ENCODE results near the gene CPT2.

Gene CPT2

GRCh38 chr1:53196485-53197290 lies at the start of gene CPT2:
CPT2 (plus strand) TSS chr1:53196824; CDS start chr1:53196944, 120 bp downstream.
- peak; percentile 94 for DNase-seq (ENCODE audit: low spot score)

- DNase-seq (ENCODE audit: low spot score) = no peak
Observed at GRCh38 chr1:53147174-53147573, 49.5 kb upstream of the CPT2 start.

GRCh38 chr1:53148123-53148522 lies 48.5 kb upstream of the CPT2 start:
- no peak for DNase-seq (ENCODE audit: low spot score)

GRCh38 chr1:53153752-53154151 lies 42.9 kb upstream of the CPT2 start:
- no peak for DNase-seq (ENCODE audit: low spot score)

- no peak for DNase-seq (ENCODE audit: low spot score)
Observed at GRCh38 chr1:53154859-53155438, 41.7 kb upstream of the CPT2 start.

- DNase-seq (ENCODE audit: low spot score) = no peak
Observed at GRCh38 chr1:53155534-53155933, 41.1 kb upstream of the CPT2 start.

GRCh38 chr1:53155945-53156344 lies 40.7 kb upstream of the CPT2 start:
- DNase-seq (ENCODE audit: low spot score) = no peak

- no peak for DNase-seq (ENCODE audit: low spot score)
Observed at GRCh38 chr1:53156783-53157182, 39.8 kb upstream of the CPT2 start.

GRCh38 chr1:53158900-53159299 lies 37.7 kb upstream of the CPT2 start:
- no peak for DNase-seq (ENCODE audit: low spot score)

GRCh38 chr1:53160924-53161378 lies 35.7 kb upstream of the CPT2 start:
- no peak for DNase-seq (ENCODE audit: low spot score)

GRCh38 chr1:53162621-53163020 lies 34.0 kb upstream of the CPT2 start:
- no peak for DNase-seq (ENCODE audit: low spot score)

GRCh38 chr1:53163291-53163768 lies 33.3 kb upstream of the CPT2 start:
- DNase-seq (ENCODE audit: low spot score) = no peak

GRCh38 chr1:53165408-53165961 lies 31.1 kb upstream of the CPT2 start:
- no peak for DNase-seq (ENCODE audit: low spot score)

GRCh38 chr1:53166366-53166765 lies 30.3 kb upstream of the CPT2 start:
- DNase-seq (ENCODE audit: low spot score) = no peak

- no peak for DNase-seq (ENCODE audit: low spot score)
Observed at GRCh38 chr1:53166912-53167311, 29.7 kb upstream of the CPT2 start.

GRCh38 chr1:53172426-53173128 lies 24.0 kb upstream of the CPT2 start:
- peak; percentile 49 for DNase-seq (ENCODE audit: low spot score)

GRCh38 chr1:53174971-53175913 lies 21.4 kb upstream of the CPT2 start:
- DNase-seq (ENCODE audit: low spot score) = no peak

- DNase-seq (ENCODE audit: low spot score) = no peak
Observed at GRCh38 chr1:53176452-53177208, 20.0 kb upstream of the CPT2 start.

GRCh38 chr1:53180226-53180625 lies 16.4 kb upstream of the CPT2 start:
- DNase-seq (ENCODE audit: low spot score) = no peak

- DNase-seq (ENCODE audit: low spot score) = no peak
Observed at GRCh38 chr1:53180951-53181350, 15.7 kb upstream of the CPT2 start.
